HepG2 (cell line): ENCODE results near the gene ATR. TPM values are rescaled to one million over a fixed set of nuclear protein-coding genes. Genes with fewer than 3 reads are reported as not detected.

Experiments used
- DMAP1 ChIP-seq: IDR thresholded peaks from 2 replicates; pipeline ENCODE4 v1.6.1; 2016
- GATA4 ChIP-seq: sonication (generic); IDR thresholded peaks from 2 replicates; pipeline ENCODE4 v1.6.1; 2016; ENCODE audit warnings: antibody characterized with exemption, low read depth, borderline replicate concordance
- GTF3A ChIP-seq: sonication (generic); formaldehyde crosslinking; conservative IDR thresholded peaks from 2 replicates; pipeline ENCODE4 v1.4.0; 2020; ENCODE audit warnings: mild to moderate bottlenecking, missing genetic modification reagents
- GZF1 ChIP-seq: sonication (generic); formaldehyde crosslinking; IDR thresholded peaks from 2 replicates; pipeline ENCODE4 v1.5.1; 2020; ENCODE audit warnings: mild to moderate bottlenecking, missing genetic modification reagents
- IKZF4 ChIP-seq: sonication (generic); formaldehyde crosslinking; IDR thresholded peaks from 2 replicates; pipeline ENCODE4 v1.5.1; 2020; ENCODE audit warnings: borderline replicate concordance, mild to moderate bottlenecking, low read depth, missing genetic modification reagents; ENCODE audit errors: not compliant biosample characterization
- TBP ChIP-seq: sonication (generic); formaldehyde crosslinking; IDR thresholded peaks from 2 replicates; pipeline ENCODE4 v1.5.0; 2020; ENCODE audit warnings: missing genetic modification reagents
- ZFP90 ChIP-seq: sonication (generic); formaldehyde crosslinking; IDR thresholded peaks from 2 replicates; pipeline ENCODE4 v1.8.0; 2022; ENCODE audit warnings: missing genetic modification reagents, mild to moderate bottlenecking, inconsistent platforms, borderline replicate concordance
- ZNF205 ChIP-seq: IDR thresholded peaks from 2 replicates; pipeline ENCODE4 v1.6.1; 2018; ENCODE audit warnings: missing biosample characterization, missing genetic modification reagents
- ZNF256 ChIP-seq: sonication (generic); formaldehyde crosslinking; conservative IDR thresholded peaks from 2 replicates; pipeline ENCODE4 v1.4.0; 2020; ENCODE audit warnings: missing genetic modification reagents
- ZNF382 ChIP-seq: sonication (generic); formaldehyde crosslinking; IDR thresholded peaks from 2 replicates; pipeline ENCODE4 v1.5.0; 2020; ENCODE audit warnings: missing genetic modification reagents, mild to moderate bottlenecking, borderline replicate concordance
- ZNF644 ChIP-seq: IDR thresholded peaks from 2 replicates; pipeline ENCODE4 v1.6.1; 2016; ENCODE audit warnings: low read depth
- polyA plus RNA-seq, 8 experiments: library from polyadenylated mRNA; depleted of rRNA in 3 of 8; stranded (reverse) in 7 of 8; unstranded in 1 of 8; fragments of >200 nt; fragmentation: Illumina TruSeq in 4 of 8; extraction: Trizol in 4 of 8; gene quantifications; 2 replicates each; pipeline versions ENCODE4 v1.2.1 to v1.2.3, GENCODE V29; 2011 to 2016; ENCODE audit warnings: low read depth in 4 of 8, missing spikeins in 1 of 8, mixed read lengths in 1 of 8; ENCODE audit not compliant: insufficient read depth in 1 of 8
- total RNA-seq, 5 experiments: library from RNA; depleted of rRNA; stranded (reverse); fragments of >200 nt; fragmentation: Illumina TruSeq; extraction: Trizol; gene quantifications; 2 replicates each; pipeline ENCODE4 v1.2.3, GENCODE V29; 2016; ENCODE audit warnings: low read depth in 1 of 5
- TF ChIP-seq, protein P1 (sequence below): sonication (generic); formaldehyde crosslinking; IDR thresholded peaks from 2 replicates; pipeline ENCODE4 v1.4.0; 2020; ENCODE audit warnings: mild to moderate bottlenecking, missing genetic modification reagents
- TF ChIP-seq, protein P2 (sequence below): sonication (generic); formaldehyde crosslinking; IDR thresholded peaks from 2 replicates; pipeline ENCODE4 v1.4.0; 2020; ENCODE audit warnings: missing genetic modification reagents, borderline replicate concordance
- TF ChIP-seq, protein P3 (sequence below): sonication (generic); formaldehyde crosslinking; conservative IDR thresholded peaks from 2 replicates; pipeline ENCODE4 v1.8.0; 2022; ENCODE audit warnings: low read depth, missing genetic modification reagents
- TF ChIP-seq, protein P4 (sequence below): sonication (generic); formaldehyde crosslinking; IDR thresholded peaks from 2 replicates; pipeline ENCODE4 v1.8.0; 2022; ENCODE audit warnings: mild to moderate bottlenecking, missing genetic modification reagents, borderline replicate concordance
- TF ChIP-seq, protein P5 (sequence below): sonication (generic); formaldehyde crosslinking; IDR thresholded peaks from 2 replicates; pipeline ENCODE4 v1.9.0; 2021; ENCODE audit warnings: missing genetic modification reagents, mild to moderate bottlenecking, borderline replicate concordance
- TF ChIP-seq, protein P6 (sequence below): sonication (generic); formaldehyde crosslinking; IDR thresholded peaks from 2 replicates; pipeline ENCODE4 v1.5.1; 2020; ENCODE audit warnings: mild to moderate bottlenecking, moderate library complexity, missing genetic modification reagents

ATR gene
- total and polyA plus RNA-seq, 2 of the 13 experiments (the other 11 are each of a cell fraction or from before 2014, with no cell fraction given) = 6.6 to 17.0 TPM

DNA sequence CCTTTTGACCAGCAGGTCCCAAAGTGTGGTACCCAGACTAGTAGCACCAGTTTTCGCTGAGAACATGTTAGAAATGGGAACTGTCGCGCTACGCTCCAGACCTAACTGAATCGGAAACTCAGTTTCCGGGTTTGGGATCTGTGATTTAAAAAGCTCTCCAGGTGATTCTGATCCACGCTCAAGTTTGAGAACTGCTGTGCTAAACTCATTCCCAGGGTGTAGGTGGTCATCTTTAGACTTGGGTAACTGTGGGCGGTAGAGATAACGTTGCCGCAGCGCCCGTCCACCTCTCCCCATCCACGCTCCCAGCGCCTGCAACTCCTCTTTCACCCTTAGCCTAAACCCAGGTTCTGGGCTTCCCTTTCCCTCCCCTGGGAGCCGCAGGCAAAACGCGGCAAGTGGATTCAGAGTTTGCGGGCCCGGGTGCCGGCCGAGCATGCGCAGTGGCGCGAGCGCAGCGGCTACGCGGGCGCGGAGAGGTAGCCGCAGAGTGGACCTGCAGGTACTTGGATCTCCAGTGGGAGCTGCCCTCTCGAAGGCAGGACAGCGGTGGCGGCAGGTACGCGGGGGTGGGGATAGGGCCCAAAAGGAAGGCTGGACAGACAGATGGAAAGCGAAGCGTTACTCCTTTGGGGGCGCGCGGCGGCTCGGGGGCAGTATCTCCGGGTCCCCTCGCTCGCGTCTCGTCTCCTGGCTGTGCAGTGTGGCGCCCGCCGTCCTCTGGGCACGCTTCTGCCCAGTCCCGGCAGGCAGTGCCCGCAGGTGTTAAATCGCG lies 17.6 kb upstream of the ATR start, which contains the start of gene PLS1 (continued):
- TF ChIP-seq, protein P1, sequence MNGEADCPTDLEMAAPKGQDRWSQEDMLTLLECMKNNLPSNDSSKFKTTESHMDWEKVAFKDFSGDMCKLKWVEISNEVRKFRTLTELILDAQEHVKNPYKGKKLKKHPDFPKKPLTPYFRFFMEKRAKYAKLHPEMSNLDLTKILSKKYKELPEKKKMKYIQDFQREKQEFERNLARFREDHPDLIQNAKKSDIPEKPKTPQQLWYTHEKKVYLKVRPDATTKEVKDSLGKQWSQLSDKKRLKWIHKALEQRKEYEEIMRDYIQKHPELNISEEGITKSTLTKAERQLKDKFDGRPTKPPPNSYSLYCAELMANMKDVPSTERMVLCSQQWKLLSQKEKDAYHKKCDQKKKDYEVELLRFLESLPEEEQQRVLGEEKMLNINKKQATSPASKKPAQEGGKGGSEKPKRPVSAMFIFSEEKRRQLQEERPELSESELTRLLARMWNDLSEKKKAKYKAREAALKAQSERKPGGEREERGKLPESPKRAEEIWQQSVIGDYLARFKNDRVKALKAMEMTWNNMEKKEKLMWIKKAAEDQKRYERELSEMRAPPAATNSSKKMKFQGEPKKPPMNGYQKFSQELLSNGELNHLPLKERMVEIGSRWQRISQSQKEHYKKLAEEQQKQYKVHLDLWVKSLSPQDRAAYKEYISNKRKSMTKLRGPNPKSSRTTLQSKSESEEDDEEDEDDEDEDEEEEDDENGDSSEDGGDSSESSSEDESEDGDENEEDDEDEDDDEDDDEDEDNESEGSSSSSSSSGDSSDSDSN = peak; percentile 87
- TF ChIP-seq, protein P2, sequence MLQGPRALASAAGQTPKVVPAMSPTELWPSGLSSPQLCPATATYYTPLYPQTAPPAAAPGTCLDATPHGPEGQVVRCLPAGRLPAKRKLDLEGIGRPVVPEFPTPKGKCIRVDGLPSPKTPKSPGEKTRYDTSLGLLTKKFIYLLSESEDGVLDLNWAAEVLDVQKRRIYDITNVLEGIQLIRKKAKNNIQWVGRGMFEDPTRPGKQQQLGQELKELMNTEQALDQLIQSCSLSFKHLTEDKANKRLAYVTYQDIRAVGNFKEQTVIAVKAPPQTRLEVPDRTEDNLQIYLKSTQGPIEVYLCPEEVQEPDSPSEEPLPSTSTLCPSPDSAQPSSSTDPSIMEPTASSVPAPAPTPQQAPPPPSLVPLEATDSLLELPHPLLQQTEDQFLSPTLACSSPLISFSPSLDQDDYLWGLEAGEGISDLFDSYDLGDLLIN (CRISPR knock-in tag) = no peak; the same call in 1 of the 2 replicates
- no peak; the same call in 1 of the 2 replicates for TF ChIP-seq ZFP90 (CRISPR knock-in tag)
- TF ChIP-seq, protein P3, sequence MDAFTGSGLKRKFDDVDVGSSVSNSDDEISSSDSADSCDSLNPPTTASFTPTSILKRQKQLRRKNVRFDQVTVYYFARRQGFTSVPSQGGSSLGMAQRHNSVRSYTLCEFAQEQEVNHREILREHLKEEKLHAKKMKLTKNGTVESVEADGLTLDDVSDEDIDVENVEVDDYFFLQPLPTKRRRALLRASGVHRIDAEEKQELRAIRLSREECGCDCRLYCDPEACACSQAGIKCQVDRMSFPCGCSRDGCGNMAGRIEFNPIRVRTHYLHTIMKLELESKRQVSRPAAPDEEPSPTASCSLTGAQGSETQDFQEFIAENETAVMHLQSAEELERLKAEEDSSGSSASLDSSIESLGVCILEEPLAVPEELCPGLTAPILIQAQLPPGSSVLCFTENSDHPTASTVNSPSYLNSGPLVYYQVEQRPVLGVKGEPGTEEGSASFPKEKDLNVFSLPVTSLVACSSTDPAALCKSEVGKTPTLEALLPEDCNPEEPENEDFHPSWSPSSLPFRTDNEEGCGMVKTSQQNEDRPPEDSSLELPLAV (CRISPR knock-in tag) = 0 out of 2 replicates have a peak, but pooled peaks have one; percentile 40
- TF ChIP-seq, protein P4, sequence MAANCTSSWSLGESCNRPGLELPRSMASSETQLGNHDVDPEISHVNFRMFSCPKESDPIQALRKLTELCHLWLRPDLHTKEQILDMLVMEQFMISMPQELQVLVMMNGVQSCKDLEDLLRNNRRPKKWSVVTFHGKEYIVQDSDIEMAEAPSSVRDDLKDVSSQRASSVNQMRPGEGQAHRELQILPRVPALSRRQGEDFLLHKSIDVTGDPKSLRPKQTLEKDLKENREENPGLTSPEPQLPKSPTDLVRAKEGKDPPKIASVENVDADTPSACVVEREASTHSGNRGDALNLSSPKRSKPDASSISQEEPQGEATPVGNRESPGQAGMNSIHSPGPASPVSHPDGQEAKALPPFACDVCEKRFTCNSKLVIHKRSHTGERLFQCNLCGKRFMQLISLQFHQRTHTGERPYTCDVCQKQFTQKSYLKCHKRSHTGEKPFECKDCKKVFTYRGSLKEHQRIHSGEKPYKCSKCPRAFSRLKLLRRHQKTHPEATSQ (CRISPR knock-in tag) = peak; percentile 97; the same call in 1 of the 2 replicates
- 0 out of 2 replicates have a peak, but pooled peaks have one; percentile 42 for TF ChIP-seq GZF1 (CRISPR knock-in tag)
- TF ChIP-seq, protein P5, sequence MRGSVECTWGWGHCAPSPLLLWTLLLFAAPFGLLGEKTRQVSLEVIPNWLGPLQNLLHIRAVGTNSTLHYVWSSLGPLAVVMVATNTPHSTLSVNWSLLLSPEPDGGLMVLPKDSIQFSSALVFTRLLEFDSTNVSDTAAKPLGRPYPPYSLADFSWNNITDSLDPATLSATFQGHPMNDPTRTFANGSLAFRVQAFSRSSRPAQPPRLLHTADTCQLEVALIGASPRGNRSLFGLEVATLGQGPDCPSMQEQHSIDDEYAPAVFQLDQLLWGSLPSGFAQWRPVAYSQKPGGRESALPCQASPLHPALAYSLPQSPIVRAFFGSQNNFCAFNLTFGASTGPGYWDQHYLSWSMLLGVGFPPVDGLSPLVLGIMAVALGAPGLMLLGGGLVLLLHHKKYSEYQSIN (CRISPR knock-in tag) = no peak
- TF ChIP-seq GATA4 = peak; percentile 33; the same call in 1 of the 2 replicates
- no peak for TF ChIP-seq TBP (CRISPR knock-in tag)
- TF ChIP-seq DMAP1 (CRISPR knock-in tag) = peak; percentile 75; the same call in 1 of the 2 replicates
- TF ChIP-seq GTF3A = no peak
- 0 out of 2 replicates have a peak, but pooled peaks have one; percentile 23 for TF ChIP-seq ZNF256 (CRISPR knock-in tag)
- TF ChIP-seq, protein P6, sequence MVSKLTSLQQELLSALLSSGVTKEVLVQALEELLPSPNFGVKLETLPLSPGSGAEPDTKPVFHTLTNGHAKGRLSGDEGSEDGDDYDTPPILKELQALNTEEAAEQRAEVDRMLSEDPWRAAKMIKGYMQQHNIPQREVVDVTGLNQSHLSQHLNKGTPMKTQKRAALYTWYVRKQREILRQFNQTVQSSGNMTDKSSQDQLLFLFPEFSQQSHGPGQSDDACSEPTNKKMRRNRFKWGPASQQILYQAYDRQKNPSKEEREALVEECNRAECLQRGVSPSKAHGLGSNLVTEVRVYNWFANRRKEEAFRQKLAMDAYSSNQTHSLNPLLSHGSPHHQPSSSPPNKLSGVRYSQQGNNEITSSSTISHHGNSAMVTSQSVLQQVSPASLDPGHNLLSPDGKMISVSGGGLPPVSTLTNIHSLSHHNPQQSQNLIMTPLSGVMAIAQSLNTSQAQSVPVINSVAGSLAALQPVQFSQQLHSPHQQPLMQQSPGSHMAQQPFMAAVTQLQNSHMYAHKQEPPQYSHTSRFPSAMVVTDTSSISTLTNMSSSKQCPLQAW = peak; percentile 93
- no peak for TF ChIP-seq ZNF382 (CRISPR knock-in tag)
- no peak; the same call in 1 of the 2 replicates for TF ChIP-seq ZNF205
- TF ChIP-seq IKZF4 (CRISPR knock-in tag) = peak; percentile 80
- no peak for TF ChIP-seq ZNF644
